ENCODE measurements around the gene FSD2. TPM values are rescaled to one million over a fixed set of nuclear protein-coding genes. Genes with fewer than 3 reads are reported as not detected.
A peak's percentile ranks its signal among the peaks of the same experiment; 100 is the strongest.

The FSD2 gene
- total RNA-seq, 1 donor from 2014 or later: 0.13 TPM

GRCh38 chr15:82810061-82810889 lies 4.4 kb upstream of the FSD2 start:
- H3K36me3 ChIP-seq (ENCODE audit: control insufficient read depth, insufficient read depth, low read length): no peaks in the 10 kb centered on the region
- no peak for TF ChIP-seq CTCF (IDR thresholded peaks at IDR 0.05; ENCODE audit: insufficient read depth, low read length, poor library complexity, severe bottlenecking)
- no peaks in the 10 kb centered on the region for H3K27me3 ChIP-seq (ENCODE audit: control insufficient read depth, insufficient read depth, low read length)
- peak overlapping the region; percentile 100 for H3K4me3 ChIP-seq (ENCODE audit: low read depth, low read length)
- DNase-seq (ENCODE audit: low read depth): no peak

- Histone ChIP-seq H3K4me3 (ENCODE audit: low read depth, low read length) (peak within 1 kb of the TSS; percentile 100), H3K27me3 (ENCODE audit: control insufficient read depth, insufficient read depth, low read length) (no peaks in the 10 kb centered on the region), H3K36me3 (ENCODE audit: control insufficient read depth, insufficient read depth, low read length) (no peaks in the 10 kb centered on the region)
- peak; percentile 97 for DNase-seq (ENCODE audit: low read depth)
- no peak for TF ChIP-seq CTCF (IDR thresholded peaks at IDR 0.05; ENCODE audit: insufficient read depth, low read length, poor library complexity, severe bottlenecking)
These were observed 3.6 kb upstream of the FSD2 start, which contains the start of gene WHAMM for GRCh38 chr15:82809308-82810060. TSS of gene WHAMM (plus strand) at chr15:82809628. CDS start at chr15:82809727, 99 bp downstream.

GRCh38 chr15:82808634-82809041 lies 2.8 kb upstream of the FSD2 start:
- no peaks in the 10 kb centered on the region for H3K27me3 ChIP-seq (ENCODE audit: control insufficient read depth, insufficient read depth, low read length)
- no peak overlapping the region for H3K4me3 ChIP-seq (ENCODE audit: low read depth, low read length)
- TF ChIP-seq CTCF (IDR thresholded peaks at IDR 0.05; ENCODE audit: insufficient read depth, low read length, poor library complexity, severe bottlenecking): no peak

GRCh38 chr15:82807920-82808633 lies 2.2 kb upstream of the FSD2 start:
- Histone ChIP-seq H3K4me3 (ENCODE audit: low read depth, low read length) (no peak overlapping the region), H3K27me3 (ENCODE audit: control insufficient read depth, insufficient read depth, low read length) (no peaks in the 10 kb centered on the region), H3K36me3 (ENCODE audit: control insufficient read depth, insufficient read depth, low read length) (no peaks in the 10 kb centered on the region)
- no peak for DNase-seq (ENCODE audit: low read depth)
- no peak for TF ChIP-seq CTCF (IDR thresholded peaks at IDR 0.05; ENCODE audit: insufficient read depth, low read length, poor library complexity, severe bottlenecking)

More at GRCh38 chr15:82808634-82809041, 2.8 kb upstream of the FSD2 start:
- H3K36me3 ChIP-seq (ENCODE audit: control insufficient read depth, insufficient read depth, low read length): no peaks in the 10 kb centered on the region
- DNase-seq (ENCODE audit: low read depth): no peak

- Histone ChIP-seq H3K4me3 (ENCODE audit: low read depth, low read length) (no peak overlapping the region), H3K36me3 (ENCODE audit: control insufficient read depth, insufficient read depth, low read length) (no peaks in the 10 kb centered on the region), H3K27me3 (ENCODE audit: control insufficient read depth, insufficient read depth, low read length) (no peaks in the 10 kb centered on the region)
- no peak for DNase-seq (ENCODE audit: low read depth)
- no peak for TF ChIP-seq CTCF (IDR thresholded peaks at IDR 0.05; ENCODE audit: insufficient read depth, low read length, poor library complexity, severe bottlenecking)
These were observed 1.3 kb downstream of the FSD2 start for GRCh38 chr15:82804575-82804949.

Data from kidney epithelial cell (primary cell).